Upper lobe of right lung (tissue), 1 donor: ENCODE measurements around the gene AP2A1. TPM values are rescaled to one million over a fixed set of nuclear protein-coding genes. Genes with fewer than 3 reads are reported as not detected.

ENCODE experiments used
- ATAC-seq: fragments of 200-7000 bp; cut with Tn5 transposase; one replicate; pipeline ENCODE4 v1.9.1; 2020; ENCODE audit warnings: mild to moderate bottlenecking, moderate library complexity
- DNase-seq: peaks from one replicate; pipeline ENCODE4 v3.0.0-alpha.2; 2020
- H3K27ac ChIP-seq: fragments of 200-600 bp; one replicate; pipeline ENCODE4 v1.8.0; 2022
- H3K27me3 ChIP-seq: fragments of 200-600 bp; one replicate; pipeline ENCODE4 v1.8.0; 2022; ENCODE audit warnings: mild to moderate bottlenecking
- H3K36me3 ChIP-seq: fragments of 200-600 bp; one replicate; pipeline ENCODE4 v1.8.0; 2022
- H3K4me1 ChIP-seq: fragments of 200-600 bp; one replicate; pipeline ENCODE4 v1.8.0; 2022
- H3K4me3 ChIP-seq: fragments of 200-600 bp; one replicate; pipeline ENCODE4 v1.8.0; 2022; ENCODE audit warnings: mild to moderate bottlenecking
- H3K9me3 ChIP-seq: fragments of 200-600 bp; one replicate; pipeline ENCODE4 v1.8.0; 2022
- CTCF ChIP-seq: fragments of 200-600 bp; IDR thresholded peaks from one replicate; pipeline ENCODE4 v1.8.0; 2022; ENCODE audit warnings: antibody characterized with exemption
- intact Hi-C: fragments of 100-400 bp; cut with DNase I; formaldehyde crosslinking; loops from one replicate; pipeline ENCODE4 v1.11.0; 2022
- total RNA-seq: library from RNA; stranded (reverse); fragmentation: NEBNext Ultra II Directional; extraction: Animal tissue kit (Norgen Biotek cat#: 25700); gene quantifications from one replicate; pipeline ENCODE4 v1.2.1, GENCODE V29; 2021
- donor health status: DM: no; HTN: yes; CAD: no; lungs with severe emphysema.

The AP2A1 gene
- total RNA-seq, 1 donor from 2014 or later: 61.2 TPM

GRCh38 chr19:49824662-49825061, 57.9 kb downstream of the AP2A1 start:
- peaks cover 30% of the 10 kb centered on the region for H3K36me3 ChIP-seq
- no peaks in the 10 kb centered on the region for H3K9me3 ChIP-seq
- no peak overlapping the region for H3K27ac ChIP-seq
- H3K27me3 ChIP-seq: no peaks in the 10 kb centered on the region
- intact Hi-C loops: no loop called here
- peaks cover under 1% of the 10 kb centered on the region for H3K4me1 ChIP-seq
- H3K4me3 ChIP-seq: no peak overlapping the region
- ATAC-seq: no peak
- no peak for TF ChIP-seq CTCF
- DNase-seq: no peak

- peaks cover 53% of the 10 kb centered on the region for H3K36me3 ChIP-seq
- H3K4me1 ChIP-seq: no peaks in the 10 kb centered on the region
- H3K9me3 ChIP-seq: no peaks in the 10 kb centered on the region
- intact Hi-C loops: no loop called here
- ATAC-seq (no peak), DNase-seq (no peak)
- no peaks in the 10 kb centered on the region for H3K27me3 ChIP-seq
- no peak overlapping the region for H3K27ac ChIP-seq
- no peak for TF ChIP-seq CTCF
- H3K4me3 ChIP-seq: no peak overlapping the region
Measured at GRCh38 chr19:49827034-49827433, 60.2 kb downstream of the AP2A1 start.

- DNase-seq (no peak), ATAC-seq (no peak)
- intact Hi-C loops: no loop called here
- Histone ChIP-seq H3K27me3 (no peaks in the 10 kb centered on the region), H3K36me3 (peaks cover 62% of the 10 kb centered on the region), H3K9me3 (no peaks in the 10 kb centered on the region), H3K4me3 (no peak overlapping the region), H3K4me1 (no peaks in the 10 kb centered on the region), H3K27ac (no peak overlapping the region)
- no peak for TF ChIP-seq CTCF
Measured at GRCh38 chr19:49829200-49829599, 62.4 kb downstream of the AP2A1 start.

GRCh38 chr19:49829721-49830120, 62.9 kb downstream of the AP2A1 start:
- ATAC-seq (no peak), DNase-seq (no peak)
- intact Hi-C loops: no loop called here
- Histone ChIP-seq H3K36me3 (peaks cover 65% of the 10 kb centered on the region), H3K27me3 (no peaks in the 10 kb centered on the region), H3K4me3 (no peak overlapping the region), H3K9me3 (no peaks in the 10 kb centered on the region), H3K27ac (no peak overlapping the region), H3K4me1 (no peaks in the 10 kb centered on the region)
- TF ChIP-seq CTCF: no peak

- Histone ChIP-seq H3K9me3 (no peaks in the 10 kb centered on the region), H3K36me3 (peaks cover 76% of the 10 kb centered on the region), H3K27ac (no peak overlapping the region), H3K4me3 (no peak overlapping the region), H3K27me3 (no peaks in the 10 kb centered on the region), H3K4me1 (no peaks in the 10 kb centered on the region)
- TF ChIP-seq CTCF: no peak
- intact Hi-C loops: no loop called here
- no peak for DNase-seq
- ATAC-seq: no peak
Measured at GRCh38 chr19:49830766-49831165, 64.0 kb downstream of the AP2A1 start.

- H3K4me1 ChIP-seq: no peaks in the 10 kb centered on the region
- intact Hi-C loops: no loop called here
- no peak for DNase-seq
- no peaks in the 10 kb centered on the region for H3K9me3 ChIP-seq
- no peaks in the 10 kb centered on the region for H3K27me3 ChIP-seq
- ATAC-seq: no peak
- H3K36me3 ChIP-seq: peaks cover 84% of the 10 kb centered on the region
- TF ChIP-seq CTCF: no peak
- no peak overlapping the region for H3K4me3 ChIP-seq
- no peak overlapping the region for H3K27ac ChIP-seq
Measured at GRCh38 chr19:49831592-49831991, 64.8 kb downstream of the AP2A1 start.
